HK-2 (cell line): ENCODE data around the gene PHAX.
"Not testable (repeated sequence)": the region's sequence is repeated elsewhere in the genome, so short reads cannot be mapped to it uniquely, and the experiment has no call there.

ENCODE experiments used
- DNase-seq: peaks from one replicate; pipeline ENCODE4 v3.0.0-alpha.2; 2018; ENCODE audit not compliant: unreplicated experiment

PHAX gene

GRCh38 chr5:126600631-126601511 is at the start of gene PHAX:
Gene PHAX, plus strand, starts transcription at chr5:126600947. Its CDS starts 16 bp downstream, at chr5:126600963.
- peak; percentile 71 for DNase-seq

GRCh38 chr5:126552614-126553013 is 48.1 kb upstream of the PHAX start:
- DNase-seq: no peak

GRCh38 chr5:126555101-126555500 is 45.6 kb upstream of the PHAX start:
- DNase-seq: not testable (repeated sequence)

- no peak for DNase-seq
Observed at GRCh38 chr5:126561908-126562307, 38.8 kb upstream of the PHAX start.

GRCh38 chr5:126562823-126563222 is 37.9 kb upstream of the PHAX start:
- DNase-seq: no peak

- no peak for DNase-seq
Observed at GRCh38 chr5:126568206-126568755, 32.5 kb upstream of the PHAX start.

GRCh38 chr5:126575644-126576043 is 25.1 kb upstream of the PHAX start:
- no peak for DNase-seq

- no peak for DNase-seq
Observed at GRCh38 chr5:126576974-126577373, 23.8 kb upstream of the PHAX start.

GRCh38 chr5:126577415-126577814 is 23.3 kb upstream of the PHAX start:
- DNase-seq: no peak

- DNase-seq: no peak
Observed at GRCh38 chr5:126579716-126580115, 21.0 kb upstream of the PHAX start.

- DNase-seq: no peak
Observed at GRCh38 chr5:126583761-126584160, 17.0 kb upstream of the PHAX start.

GRCh38 chr5:126587551-126588390 is 13.0 kb upstream of the PHAX start:
- DNase-seq: no peak

GRCh38 chr5:126589536-126590297 is 11.0 kb upstream of the PHAX start:
- DNase-seq: no peak

GRCh38 chr5:126591549-126591948 is 9.2 kb upstream of the PHAX start:
- DNase-seq: no peak

GRCh38 chr5:126594748-126595485 is 5.8 kb upstream of the PHAX start, which contains the start of gene ALDH7A1:
Gene ALDH7A1, minus strand, starts transcription at chr5:126595219. Its CDS starts 21 bp downstream, at chr5:126595198.
- DNase-seq: peak; percentile 95

GRCh38 chr5:126595486-126596083 is 5.2 kb upstream of the PHAX start:
- DNase-seq: no peak

GRCh38 chr5:126597156-126597555 is 3.6 kb upstream of the PHAX start:
- no peak for DNase-seq

- DNase-seq: no peak
Observed at GRCh38 chr5:126599499-126599898, 1.2 kb upstream of the PHAX start.

GRCh38 chr5:126599971-126600630 is 646 bp upstream of the PHAX start:
- not testable (repeated sequence) for DNase-seq
